Placental pericyte (primary cell): Measurements from ENCODE around the gene PDE6H. TPM values are rescaled to one million over a fixed set of nuclear protein-coding genes. Genes with fewer than 3 reads are reported as not detected.

ENCODE experiments used
- total RNA-seq: library from RNA; depleted of rRNA; stranded (reverse); fragments of >200 nt; gene quantifications from 2 replicates; pipeline ENCODE4 v1.2.3, GENCODE V29; 2012

Gene PDE6H
- not detected in 2 replicates for total RNA-seq

DNA sequence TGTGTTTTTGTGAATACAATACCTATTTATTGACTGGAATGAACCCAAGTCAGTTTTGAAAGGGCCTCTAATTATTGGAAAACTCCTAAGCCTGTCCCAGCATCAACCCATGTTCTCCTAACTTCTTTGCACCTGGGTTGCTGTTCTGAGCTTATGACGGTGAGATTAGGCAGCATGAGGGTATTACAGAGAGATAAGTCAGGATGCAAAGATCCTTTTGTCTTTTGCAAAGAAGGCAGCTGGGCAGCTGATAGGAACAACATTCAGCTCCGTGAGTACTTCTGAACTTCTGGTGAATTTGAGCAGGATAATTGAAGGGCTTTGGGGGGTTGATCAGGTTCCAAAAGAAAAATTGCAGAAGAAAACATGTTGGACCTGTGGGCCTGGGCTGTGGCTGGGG is at the start of gene PDE6H:
TSS of gene PDE6H (plus strand) at position 227 of the 400 bp plus-strand sequence. CDS start 4,971 bp downstream, outside the sequence.

GRCh38 chr12:14938301-14938700 is 34.5 kb upstream of the PDE6H start, which contains the start of gene ERP27:
TSS of gene ERP27 (minus strand) at chr12:14938537. CDS start at chr12:14938508, 29 bp downstream.

DNA sequence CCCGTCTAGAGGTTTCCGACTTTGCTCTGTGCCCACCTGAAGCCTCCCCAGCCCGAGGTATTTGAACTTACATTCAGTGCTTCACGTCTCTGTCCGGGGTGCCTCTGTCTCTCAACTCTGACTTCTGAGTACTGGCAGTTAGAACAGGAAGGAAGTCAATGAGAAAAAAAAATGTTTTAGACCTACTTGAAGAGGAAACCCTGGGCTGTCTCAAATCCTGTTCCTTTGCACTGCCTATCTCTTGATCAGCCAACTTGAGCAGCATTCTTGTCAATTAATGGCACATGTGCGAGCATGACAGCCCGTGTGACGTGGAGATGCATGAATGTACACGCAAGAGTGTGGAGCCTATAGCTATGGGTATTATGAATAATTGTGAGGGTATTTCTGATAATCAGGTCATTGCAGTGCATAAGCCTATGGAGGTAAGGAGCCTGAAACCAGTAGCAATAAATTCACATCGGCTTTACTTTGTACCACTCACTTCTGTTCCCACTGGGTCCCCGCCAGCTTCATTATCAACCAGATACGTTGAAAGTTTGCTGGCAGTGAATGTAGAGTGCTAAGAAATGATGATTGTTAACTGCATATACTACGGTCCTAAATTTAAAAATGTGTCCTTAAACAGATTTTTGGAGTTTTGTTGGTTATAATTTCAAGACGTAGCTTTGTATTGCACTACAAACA is 11.2 kb upstream of the PDE6H start, which contains the start of gene ARHGDIB:
TSS of gene ARHGDIB (minus strand) at position 136 of the 687 bp plus-strand sequence. CDS start 10,889 bp downstream, outside the sequence.

Other genes with a start within 250 kb of the PDE6H start
- gene WBP11, start 169.6 kb upstream of the PDE6H start, total RNA-seq: 12.5 and 24.2 TPM in 2 replicates
- gene C12orf60, start 169.4 kb upstream of the PDE6H start, total RNA-seq: 0.44 and 0.86 TPM in 2 replicates
- not detected in 2 replicates for gene SMCO3, start 158.9 kb upstream of the PDE6H start, total RNA-seq
- gene ART4, start 129.5 kb upstream of the PDE6H start, total RNA-seq: under 0.01 and 0.14 TPM in 2 replicates
- 1.0 and 3.7 TPM in 2 replicates for gene MGP, start 87.2 kb upstream of the PDE6H start, total RNA-seq
- 0.29 TPM in 1 of 2 replicates, not detected in the other for gene ERP27, start 34.5 kb upstream of the PDE6H start, total RNA-seq
- gene ARHGDIB, start 11.4 kb upstream of the PDE6H start, total RNA-seq: 3.5 and 46.7 TPM in 2 replicates
- gene RERG, start 248.4 kb downstream of the PDE6H start, total RNA-seq: 0.72 and 0.88 TPM in 2 replicates